ENCODE results near the gene RGS19. TPM values are rescaled to one million over a fixed set of nuclear protein-coding genes. Genes with fewer than 3 reads are reported as not detected.

The RGS19 gene
- total RNA-seq, 2 donors from 2014 or later: 38.6 to 49.4 TPM

GRCh38 chr20:64057628-64058498, 21.5 kb downstream of the RGS19 start:
- Mint-ChIP-seq H3K9me3 (no peaks in the 10 kb centered on the region), H3K27ac (peak overlapping the region; percentile 76), H3K36me3 (ENCODE audit: low read depth) (peaks cover 5% of the 10 kb centered on the region), H3K4me3 (peak overlapping the region; percentile 83), H3K27me3 (peaks cover 8% of the 10 kb centered on the region), H3K4me1 (peaks cover 4% of the 10 kb centered on the region)
- ATAC-seq (replicated peaks): peak; percentile 79

- Mint-ChIP-seq H3K9me3 (no peaks in the 10 kb centered on the region), H3K36me3 (ENCODE audit: low read depth) (peaks cover 5% of the 10 kb centered on the region), H3K4me1 (peaks cover 4% of the 10 kb centered on the region), H3K27ac (peak overlapping the region; percentile 76), H3K27me3 (peaks cover 8% of the 10 kb centered on the region), H3K4me3 (peak overlapping the region; percentile 83)
- ATAC-seq (replicated peaks): peak; percentile 69
Measured at GRCh38 chr20:64056889-64057627, 22.3 kb downstream of the RGS19 start.

GRCh38 chr20:64056639-64056888, 22.8 kb downstream of the RGS19 start:
- Mint-ChIP-seq H3K36me3 (ENCODE audit: low read depth) (peaks cover 5% of the 10 kb centered on the region), H3K9me3 (no peaks in the 10 kb centered on the region), H3K4me1 (peaks cover 4% of the 10 kb centered on the region), H3K27me3 (peaks cover 8% of the 10 kb centered on the region), H3K27ac (no peak overlapping the region), H3K4me3 (peak overlapping the region; percentile 83)
- no peak for ATAC-seq (replicated peaks)

- H3K4me3 Mint-ChIP-seq: no peak overlapping the region
Measured at GRCh38 chr20:64055893-64056638, 23.3 kb downstream of the RGS19 start.

GRCh38 chr20:64055396-64055892, 23.9 kb downstream of the RGS19 start:
- ATAC-seq (replicated peaks): no peak
- H3K27me3 Mint-ChIP-seq: peaks cover 11% of the 10 kb centered on the region
- H3K4me1 Mint-ChIP-seq: peaks cover 4% of the 10 kb centered on the region
- no peaks in the 10 kb centered on the region for H3K9me3 Mint-ChIP-seq
- H3K4me3 Mint-ChIP-seq: peak overlapping the region; percentile 14
- H3K36me3 Mint-ChIP-seq (ENCODE audit: low read depth): peaks cover 5% of the 10 kb centered on the region
- no peak overlapping the region for H3K27ac Mint-ChIP-seq

More at GRCh38 chr20:64055893-64056638, 23.3 kb downstream of the RGS19 start:
- Mint-ChIP-seq H3K9me3 (no peaks in the 10 kb centered on the region), H3K4me1 (peaks cover 4% of the 10 kb centered on the region), H3K36me3 (ENCODE audit: low read depth) (peaks cover 5% of the 10 kb centered on the region), H3K27ac (no peak overlapping the region), H3K27me3 (peaks cover 8% of the 10 kb centered on the region)
- ATAC-seq (replicated peaks): no peak

- H3K27me3 Mint-ChIP-seq: peaks cover 11% of the 10 kb centered on the region
- no peak for ATAC-seq (replicated peaks)
- no peaks in the 10 kb centered on the region for H3K9me3 Mint-ChIP-seq
- no peak overlapping the region for H3K27ac Mint-ChIP-seq
- peaks cover 5% of the 10 kb centered on the region for H3K36me3 Mint-ChIP-seq (ENCODE audit: low read depth)
- peaks cover 4% of the 10 kb centered on the region for H3K4me1 Mint-ChIP-seq
- H3K4me3 Mint-ChIP-seq: no peak overlapping the region
Measured at GRCh38 chr20:64053841-64054661, 25.3 kb downstream of the RGS19 start.

GRCh38 chr20:64052987-64053840, 26.1 kb downstream of the RGS19 start:
- ATAC-seq (replicated peaks): no peak

GRCh38 chr20:64052326-64052722, 27.0 kb downstream of the RGS19 start:
- peaks cover 16% of the 10 kb centered on the region for H3K27me3 Mint-ChIP-seq
- no peak overlapping the region for H3K27ac Mint-ChIP-seq
- H3K36me3 Mint-ChIP-seq (ENCODE audit: low read depth): no peaks in the 10 kb centered on the region
- H3K4me1 Mint-ChIP-seq: peaks cover 4% of the 10 kb centered on the region
- H3K9me3 Mint-ChIP-seq: no peaks in the 10 kb centered on the region
- no peak for ATAC-seq (replicated peaks)
- no peak overlapping the region for H3K4me3 Mint-ChIP-seq

More at GRCh38 chr20:64052987-64053840, 26.1 kb downstream of the RGS19 start:
- Mint-ChIP-seq H3K9me3 (no peaks in the 10 kb centered on the region), H3K27ac (no peak overlapping the region), H3K27me3 (peaks cover 11% of the 10 kb centered on the region), H3K4me3 (no peak overlapping the region), H3K4me1 (peaks cover 4% of the 10 kb centered on the region), H3K36me3 (ENCODE audit: low read depth) (peaks cover under 1% of the 10 kb centered on the region)

GRCh38 chr20:64051561-64052325, 27.6 kb downstream of the RGS19 start:
- peaks cover 22% of the 10 kb centered on the region for H3K27me3 Mint-ChIP-seq
- peaks cover 4% of the 10 kb centered on the region for H3K4me1 Mint-ChIP-seq
- no peak overlapping the region for H3K4me3 Mint-ChIP-seq
- no peak overlapping the region for H3K27ac Mint-ChIP-seq
- no peaks in the 10 kb centered on the region for H3K9me3 Mint-ChIP-seq
- no peaks in the 10 kb centered on the region for H3K36me3 Mint-ChIP-seq (ENCODE audit: low read depth)
- ATAC-seq (replicated peaks): no peak

- no peak overlapping the region for H3K4me3 Mint-ChIP-seq
- peaks cover 28% of the 10 kb centered on the region for H3K27me3 Mint-ChIP-seq
- peaks cover 4% of the 10 kb centered on the region for H3K4me1 Mint-ChIP-seq
- no peaks in the 10 kb centered on the region for H3K9me3 Mint-ChIP-seq
- H3K27ac Mint-ChIP-seq: no peak overlapping the region
- no peak for ATAC-seq (replicated peaks)
- no peaks in the 10 kb centered on the region for H3K36me3 Mint-ChIP-seq (ENCODE audit: low read depth)
Measured at GRCh38 chr20:64051033-64051452, 28.3 kb downstream of the RGS19 start.

GRCh38 chr20:64050261-64051032, 28.9 kb downstream of the RGS19 start:
- Mint-ChIP-seq H3K36me3 (ENCODE audit: low read depth) (no peaks in the 10 kb centered on the region), H3K27me3 (peaks cover 30% of the 10 kb centered on the region), H3K27ac (no peak overlapping the region), H3K9me3 (no peaks in the 10 kb centered on the region), H3K4me3 (peak overlapping the region; percentile 17), H3K4me1 (peaks cover 4% of the 10 kb centered on the region)
- ATAC-seq (replicated peaks): no peak

GRCh38 chr20:64049878-64050260, 29.4 kb downstream of the RGS19 start:
- no peak for ATAC-seq (replicated peaks)
- Mint-ChIP-seq H3K27ac (no peak overlapping the region), H3K9me3 (no peaks in the 10 kb centered on the region), H3K27me3 (peaks cover 30% of the 10 kb centered on the region), H3K4me1 (peaks cover 4% of the 10 kb centered on the region), H3K4me3 (peak overlapping the region; percentile 17), H3K36me3 (ENCODE audit: low read depth) (no peaks in the 10 kb centered on the region)
